ENCODE data around the gene PCDHB16.
"Not testable (repeated sequence)": the region's sequence is repeated elsewhere in the genome, so short reads cannot be mapped to it uniquely, and the experiment has no call there.

- not testable (repeated sequence) for TF ChIP-seq CTCF (IDR thresholded peaks at IDR 0.05; ENCODE audit: insufficient read depth, low read length, poor library complexity, severe bottlenecking); EZH2phosphoT487 (conservative IDR thresholded peaks at IDR 0.05; ENCODE audit: low read length)
These were observed 6.5 kb downstream of the PCDHB16 start for GRCh38 chr5:141188682-141189081.

Measured in SU-DHL-6 (cell line).